ENCODE measurements around the gene NPTN.
"Not testable (repeated sequence)": the region's sequence is repeated elsewhere in the genome, so short reads cannot be mapped to it uniquely, and the experiment has no call there.

Gene NPTN

DNA sequence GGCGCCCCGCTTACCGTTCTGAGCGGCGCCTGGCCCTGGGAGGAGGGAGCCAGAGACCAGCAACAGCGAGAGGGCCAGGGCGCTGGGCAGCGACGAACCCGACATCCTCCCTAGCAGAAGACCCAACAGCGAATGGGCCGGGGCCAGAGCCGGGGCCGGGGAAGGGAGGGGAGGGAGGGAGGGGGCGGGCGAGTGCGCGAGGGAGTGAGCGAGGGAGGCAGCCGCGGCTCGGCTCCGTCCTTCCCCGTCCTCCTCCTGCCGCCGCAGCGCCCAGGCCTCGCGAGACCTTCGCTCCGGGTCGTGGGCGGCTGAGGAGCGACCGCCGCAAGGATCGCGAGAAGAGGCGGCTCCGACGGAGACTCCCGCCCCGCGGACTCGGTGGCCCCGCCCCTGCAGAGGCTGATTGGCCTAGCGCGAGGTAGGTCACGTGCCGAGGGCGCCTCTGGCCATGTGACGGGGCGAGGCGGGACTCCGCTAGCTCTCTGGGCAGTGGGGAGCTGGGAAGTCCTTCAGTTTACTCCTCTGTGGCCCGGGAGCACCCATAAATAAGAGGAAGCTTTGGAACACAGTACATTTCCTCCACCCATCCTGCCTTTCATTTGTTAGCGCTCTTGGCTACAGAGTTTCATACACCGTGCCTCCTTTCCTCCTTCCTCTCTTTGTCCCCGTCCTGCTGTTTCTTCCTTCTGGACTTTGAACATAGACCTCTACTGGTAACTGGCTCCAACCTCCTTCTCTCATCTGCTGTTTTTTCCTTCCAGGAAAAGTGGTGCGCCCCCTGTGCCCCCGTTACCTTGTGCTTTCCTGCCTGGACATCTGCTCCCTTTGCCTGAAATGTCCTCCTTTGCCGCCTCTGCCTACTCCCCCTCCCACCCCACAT, at the start of gene NPTN:
Gene NPTN (minus strand): TSS at position 279 of the 880 bp plus-strand sequence. CDS start 174 bp downstream, at position 105.
- peak; percentile 98 for DNase-seq

DNA sequence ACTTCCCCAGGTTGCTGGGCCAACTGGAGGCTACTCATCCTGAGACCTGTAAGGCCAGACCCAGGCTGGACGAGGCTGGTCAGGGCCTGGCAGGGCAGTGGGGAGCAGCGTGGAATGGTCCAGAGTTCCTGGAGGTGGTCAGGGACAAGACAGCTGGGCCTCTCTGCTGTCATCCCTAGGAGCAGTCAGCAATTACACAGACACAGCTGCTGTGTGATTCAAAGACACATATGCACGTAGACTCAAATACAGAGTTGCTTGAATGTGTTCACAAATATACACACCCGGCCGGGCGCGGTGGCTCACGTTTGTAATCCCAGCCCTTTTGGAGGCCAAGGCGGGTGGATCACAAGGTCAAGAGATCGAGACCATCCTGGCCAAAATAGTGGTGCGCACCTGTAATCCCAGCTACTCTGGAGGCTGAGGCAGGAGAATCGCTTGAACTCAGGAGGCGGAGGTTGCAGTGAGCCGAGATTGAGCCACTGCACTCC, 49.5 kb upstream of the NPTN start:
- no peak for DNase-seq

DNA sequence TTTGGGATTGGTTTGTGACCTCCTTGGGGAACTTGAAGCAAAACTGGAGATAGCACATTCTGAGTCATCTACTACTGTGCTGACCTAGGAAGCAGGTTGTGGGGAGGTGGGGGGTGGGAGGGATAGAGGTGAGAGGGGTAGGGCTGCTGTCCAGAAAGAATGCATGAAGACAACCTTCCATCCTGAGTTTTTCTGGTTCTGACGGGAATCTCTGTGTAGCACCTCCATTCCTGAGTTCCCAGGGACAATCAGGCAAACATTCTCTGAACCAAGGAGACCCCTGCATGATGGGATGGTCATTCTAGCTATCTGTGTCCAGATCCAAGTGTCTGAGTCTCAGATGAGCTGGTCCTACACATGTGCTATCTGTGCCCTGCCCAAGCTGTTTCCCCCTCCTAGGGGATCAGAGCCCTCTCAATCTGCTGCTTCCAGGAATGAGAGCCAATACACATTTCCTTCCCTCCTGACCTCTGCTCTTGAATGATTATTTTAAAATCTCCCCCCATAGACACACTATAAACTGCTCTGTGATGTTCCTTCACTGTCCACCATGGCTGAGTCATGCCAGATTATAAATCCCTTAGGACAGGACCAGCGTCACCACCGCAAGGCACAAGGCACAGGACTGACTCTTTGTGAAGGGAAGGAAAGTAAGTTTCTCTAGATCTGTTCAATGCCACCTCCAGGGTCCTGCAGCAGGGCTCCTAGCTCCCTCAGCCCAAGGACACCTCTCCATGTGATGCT, 48.8 kb upstream of the NPTN start:
- DNase-seq = no peak

GRCh38 chr15:73681063-73681462, 47.9 kb upstream of the NPTN start:
- no peak for DNase-seq

DNA sequence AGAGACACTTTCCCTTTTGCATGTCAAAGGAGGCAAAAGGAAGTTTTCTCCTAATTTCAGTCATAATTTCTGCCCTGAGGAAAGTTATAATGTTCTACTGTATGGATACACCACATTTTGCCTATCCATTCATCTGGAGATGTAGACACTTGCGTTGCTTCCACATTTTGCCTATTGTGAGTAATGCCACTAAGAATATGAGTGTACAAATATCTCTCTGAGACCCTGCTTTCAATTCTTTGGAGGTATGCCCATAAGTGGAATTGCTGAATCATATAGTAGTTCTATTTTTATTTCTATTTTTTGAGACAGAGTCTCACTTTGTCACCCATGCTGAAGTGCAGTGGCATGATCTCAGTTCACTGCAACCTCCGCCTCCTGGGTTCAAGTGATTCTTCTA, 47.4 kb upstream of the NPTN start:
- no peak for DNase-seq

DNA sequence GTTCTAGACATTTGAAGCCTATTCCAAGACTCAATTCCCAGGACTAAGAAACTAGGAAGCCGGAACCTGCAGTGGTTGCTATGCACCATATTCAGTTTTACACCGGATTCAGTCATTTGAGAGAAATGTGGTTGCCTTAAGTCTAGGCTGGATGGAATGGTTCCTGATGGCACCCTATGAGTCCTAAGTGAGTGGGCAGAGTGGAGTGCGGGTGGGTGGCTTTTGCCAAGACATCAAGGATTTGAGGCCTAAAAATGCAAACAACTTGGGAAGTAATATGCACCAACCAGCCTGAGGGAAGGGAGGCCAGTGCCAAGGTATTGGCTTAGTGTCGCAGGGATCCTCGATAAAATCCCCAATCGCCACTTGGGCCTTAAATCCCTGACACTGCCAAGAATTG, 46.8 kb upstream of the NPTN start:
- no peak for DNase-seq

GRCh38 chr15:73679180-73679579, 46.0 kb upstream of the NPTN start:
- no peak for DNase-seq

DNA sequence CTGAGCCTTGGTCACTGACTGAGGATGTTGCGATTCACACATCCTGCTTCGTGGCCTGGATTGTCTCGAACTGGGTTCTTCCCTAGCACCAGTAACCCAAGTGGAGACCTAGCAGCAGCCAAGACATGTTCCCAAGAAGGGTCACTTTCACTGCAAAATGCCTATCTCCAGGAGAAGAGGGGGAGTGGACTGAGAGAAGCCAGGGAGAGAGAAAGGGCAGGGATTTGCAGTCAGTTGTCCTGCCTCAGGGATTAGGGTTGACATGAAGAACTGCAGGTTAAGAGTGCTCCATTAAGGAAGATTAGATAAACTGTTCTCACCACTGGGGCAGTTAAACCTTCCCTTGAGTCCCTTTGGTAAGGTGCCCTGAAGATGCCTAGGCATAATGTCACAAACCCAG, 45.3 kb upstream of the NPTN start:
- DNase-seq = no peak

DNA sequence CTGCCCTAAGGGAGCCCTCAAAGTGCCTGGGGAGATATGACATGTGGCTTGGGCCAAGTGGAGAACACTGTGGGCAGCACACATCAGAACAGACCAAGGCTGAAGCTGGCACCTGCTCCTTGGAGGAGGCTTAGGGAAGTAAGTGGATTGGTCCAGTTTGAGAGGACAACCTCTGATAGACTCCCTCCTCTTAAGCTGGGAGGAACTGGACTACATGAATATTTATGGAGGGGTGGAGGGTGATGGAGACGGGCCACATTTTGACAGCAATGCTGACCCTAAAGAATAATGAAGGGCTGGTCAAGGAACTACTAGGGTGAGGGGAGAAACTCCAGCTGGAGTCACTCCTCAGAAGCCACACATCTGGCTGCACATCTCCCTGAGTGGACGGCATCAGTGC, 44.5 kb upstream of the NPTN start:
- DNase-seq = no peak

GRCh38 chr15:73677146-73677607, 44.0 kb upstream of the NPTN start:
- DNase-seq = peak; percentile 16 to 61

- DNase-seq = no peak
These were observed 41.4 kb upstream of the NPTN start for GRCh38 chr15:73674587-73674986.

DNA sequence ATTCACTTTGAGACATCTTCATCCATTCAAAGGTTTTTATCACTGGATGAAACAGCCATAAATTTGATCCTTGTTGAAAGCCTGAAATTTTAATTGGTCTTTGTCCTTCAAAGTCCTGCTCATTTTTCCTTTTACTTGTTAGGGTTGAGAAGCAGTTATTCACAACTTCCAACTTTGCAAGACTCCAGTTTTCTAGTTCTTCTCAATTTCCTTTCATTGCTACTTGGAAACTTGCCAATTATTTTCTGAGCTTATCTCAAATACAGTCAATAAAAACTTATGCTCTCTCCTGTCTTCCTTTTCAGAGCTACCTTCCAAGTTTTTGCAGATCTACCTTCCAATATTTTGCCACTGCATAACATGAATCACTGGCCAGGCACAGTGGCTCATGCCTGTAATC, 27.3 kb upstream of the NPTN start:
- no peak for DNase-seq

GRCh38 chr15:73658645-73659044, 25.5 kb upstream of the NPTN start:
- no peak for DNase-seq

DNA sequence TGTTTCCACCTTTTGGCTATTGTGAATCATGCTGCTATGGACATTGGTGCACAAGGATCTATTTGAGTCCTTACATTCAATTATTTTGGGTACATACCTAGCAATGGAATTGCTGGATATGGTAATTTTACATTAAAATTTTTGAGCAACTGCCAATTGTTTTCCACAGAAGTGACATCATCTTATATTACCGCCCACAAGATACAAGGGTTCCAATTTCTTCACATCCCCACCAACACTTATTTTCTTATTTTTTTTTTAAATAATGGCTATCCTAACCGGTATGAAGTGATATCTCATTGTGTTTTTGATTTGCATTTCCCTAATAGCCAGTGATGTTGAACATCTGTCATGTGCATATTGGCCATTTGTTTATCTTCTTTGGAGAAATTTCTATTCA, 22.5 kb upstream of the NPTN start:
- DNase-seq = no peak

DNA sequence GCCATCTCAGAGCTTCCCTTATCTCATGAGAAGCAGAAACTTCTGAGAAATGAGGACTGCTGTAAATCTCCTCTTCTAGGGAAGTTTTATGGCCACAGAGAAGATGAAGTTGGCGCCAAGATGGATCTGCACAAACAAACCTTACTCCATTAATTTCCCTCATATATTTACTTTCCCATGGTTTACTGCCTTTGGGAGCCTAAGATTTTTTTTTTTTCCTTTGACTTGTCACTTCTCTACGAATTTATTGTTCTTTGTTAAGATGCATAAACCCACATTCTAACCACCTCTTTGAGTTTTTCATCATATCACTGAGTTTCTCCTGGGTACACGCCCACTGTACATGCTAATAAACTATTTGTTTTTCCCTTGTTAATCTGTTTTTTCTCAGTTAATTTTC, 21.5 kb upstream of the NPTN start:
- no peak for DNase-seq

- DNase-seq = no peak
These were observed 17.4 kb upstream of the NPTN start for GRCh38 chr15:73650416-73651126.

DNA sequence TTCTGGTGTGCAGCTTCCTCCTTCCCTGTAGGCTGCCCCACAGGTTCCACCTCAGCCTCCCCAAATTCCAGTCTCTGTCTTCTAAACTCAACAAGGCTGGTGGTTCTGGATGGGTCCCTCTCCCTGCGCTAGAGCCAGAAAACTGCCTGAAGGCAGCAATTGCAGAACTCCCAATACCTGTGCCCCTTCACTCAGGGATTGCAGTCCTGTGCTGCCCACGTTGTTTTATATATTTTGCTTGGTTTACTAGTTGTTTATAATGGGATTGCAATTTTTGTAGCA, 14.8 kb upstream of the NPTN start:
- DNase-seq = no peak

- DNase-seq = no peak
These were observed 14.2 kb upstream of the NPTN start for GRCh38 chr15:73647259-73648013.

DNA sequence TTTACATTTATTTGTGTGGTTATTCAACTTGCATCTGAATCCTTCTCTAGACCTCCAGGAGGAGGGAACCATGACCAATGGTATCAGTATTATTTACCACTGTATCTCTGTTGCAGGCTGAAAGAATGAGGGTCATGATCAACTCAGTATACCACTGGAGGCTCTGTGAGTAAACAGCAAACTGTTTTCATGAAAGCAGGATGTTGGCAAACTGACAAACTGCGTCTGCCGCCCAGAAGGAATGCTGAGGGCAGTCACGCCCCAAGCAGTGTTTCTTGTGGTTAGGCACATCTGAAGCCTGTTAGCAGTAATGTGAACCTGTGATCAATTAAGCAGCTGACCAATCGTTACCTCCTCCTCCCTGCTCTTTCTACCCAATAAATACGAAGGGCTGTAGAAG, 6.3 kb upstream of the NPTN start:
- DNase-seq = not testable (repeated sequence)

DNA sequence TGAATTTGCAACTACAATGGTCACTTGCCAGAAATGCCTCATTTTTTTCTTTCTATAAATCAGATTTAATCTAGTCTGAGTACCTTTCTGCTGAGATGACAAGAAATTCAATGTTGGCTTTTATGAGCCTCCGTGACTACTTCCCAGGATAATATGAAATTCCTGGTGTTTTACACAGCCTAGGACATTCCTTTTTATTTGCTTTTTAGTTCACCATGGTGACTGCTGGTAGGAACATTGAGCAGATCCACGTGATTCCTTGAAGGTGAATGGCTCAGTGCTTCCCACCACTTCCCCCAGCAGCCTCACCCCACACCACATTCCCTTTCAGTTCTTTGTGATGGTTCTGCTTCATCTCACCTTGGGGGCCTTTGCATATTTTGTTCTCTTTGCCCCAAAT, 4.3 kb upstream of the NPTN start:
- DNase-seq = no peak

- DNase-seq = no peak
These were observed 854 bp upstream of the NPTN start for GRCh38 chr15:73633991-73634495.

DNA sequence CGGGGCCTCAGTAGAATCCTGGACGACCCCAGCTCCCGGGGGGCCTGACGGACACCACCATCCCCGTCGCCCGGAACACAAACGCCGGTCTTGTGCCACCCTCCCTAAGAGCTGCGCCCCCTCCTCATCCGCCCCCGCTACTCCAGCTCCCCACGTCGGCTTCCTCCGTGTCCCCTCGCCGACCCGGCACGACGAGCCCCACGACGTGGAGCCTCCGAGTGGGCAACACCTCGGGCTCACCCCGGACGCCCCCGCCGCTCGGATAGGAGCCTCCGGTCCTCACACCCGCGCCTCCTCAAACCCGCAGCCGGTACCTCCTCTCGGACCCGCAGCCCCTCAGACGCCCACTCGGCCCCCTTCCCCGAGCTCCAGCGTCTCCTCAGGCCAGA, 525 bp downstream of the NPTN start:
- DNase-seq = no peak
